H1 (cell line): ENCODE results near the gene TAS2R38. TPM values are rescaled to one million over a fixed set of nuclear protein-coding genes. Genes with fewer than 3 reads are reported as not detected.

Experiments
- CTCF ChIA-PET: fragments of 300-600 bp; sonication (Branson Sonifier 250); formaldehyde crosslinking; loops from one replicate; lab custom pipeline; 2021; ENCODE audit not compliant: partially characterized antibody; lab: Charles Lee
- POLR2A ChIA-PET: fragments of 300-600 bp; sonication (Branson Sonifier 250); formaldehyde crosslinking; loops from one replicate; lab custom pipeline; 2021; ENCODE audit warnings: inconsistent platforms; ENCODE audit not compliant: partially characterized antibody; lab: Charles Lee
- DNase-seq, 2 experiments: peaks; one replicate each; pipeline versions ENCODE4 v3.0.0 to v3.0.0-alpha.2; 2010 to 2022; ENCODE audit warnings: low spot score in 2 of 2, low read depth in 1 of 2, mixed read lengths in 1 of 2
- FAIRE-seq: peaks from 2 replicates; lab custom pipeline; 2011; peaks lifted over from hg19 to GRCh38; lab: Jason Lieb, UNC
- H2AFZ ChIP-seq: 2 replicates; pipeline ENCODE4 v1.8.1; 2012; ENCODE audit warnings: low read length, inconsistent platforms
- H2AK5ac ChIP-seq: 2 replicates; pipeline ENCODE4 v1.6.1; 2013; ENCODE audit warnings: low read depth, low read length
- H2BK120ac ChIP-seq: replicated peaks from 2 replicates; pipeline ENCODE3; 2013; ENCODE audit warnings: low read depth, low read length, inconsistent platforms
- H2BK12ac ChIP-seq: 2 replicates; pipeline ENCODE4 v1.6.1; 2013; ENCODE audit warnings: low read depth, low read length
- H2BK15ac ChIP-seq: 2 replicates; pipeline ENCODE4 v1.6.1; 2013; ENCODE audit warnings: low read length
- H2BK20ac ChIP-seq: 2 replicates; pipeline ENCODE4 v1.6.1; 2013; ENCODE audit warnings: low read length
- H2BK5ac ChIP-seq: 2 replicates; pipeline ENCODE4 v1.6.1; 2013; ENCODE audit warnings: low read depth, low read length
- H3K14ac ChIP-seq: 2 replicates; pipeline ENCODE4 v1.6.1; 2013; ENCODE audit warnings: inconsistent platforms; ENCODE audit not compliant: insufficient read length
- H3K18ac ChIP-seq: 2 replicates; pipeline ENCODE4 v1.6.1; 2013; ENCODE audit warnings: low read length; ENCODE audit errors: extremely low read depth
- H3K23ac ChIP-seq: 2 replicates; pipeline ENCODE4 v1.6.1; 2013; ENCODE audit warnings: inconsistent platforms; ENCODE audit not compliant: insufficient read length
- H3K23me2 ChIP-seq: 2 replicates; pipeline ENCODE4 v1.6.1; 2013; ENCODE audit warnings: low read depth, low read length
- H3K27ac ChIP-seq: 2 replicates; pipeline ENCODE4 v1.6.1; 2011; ENCODE audit warnings: low read depth, low read length, inconsistent platforms
- H3K27me3 ChIP-seq, 4 experiments: replicated peaks in 1 of 4; 1 replicate in 1 of 4; 2 replicates in 3 of 4; pipeline versions ENCODE4 v1.6.1 to v1.8.1; 2011 to 2013; ENCODE audit warnings: low read length in 3 of 4, mild to moderate bottlenecking in 3 of 4, inconsistent platforms in 2 of 4, mixed read lengths in 2 of 4, moderate library complexity in 1 of 4; ENCODE audit not compliant: control insufficient read depth in 3 of 4, insufficient read depth in 3 of 4; ENCODE audit errors: extremely low read depth in 1 of 4
- H3K36me3 ChIP-seq, 4 experiments: 2 replicates each; pipeline versions ENCODE4 v1.6.1 to v1.8.1; 2011 to 2013; ENCODE audit warnings: mild to moderate bottlenecking in 4 of 4, low read length in 3 of 4, moderate library complexity in 2 of 4, control low read depth in 1 of 4, inconsistent platforms in 1 of 4; ENCODE audit not compliant: insufficient read depth in 4 of 4, control insufficient read depth in 2 of 4
- H3K4ac ChIP-seq: replicated peaks from 2 replicates; pipeline ENCODE3; 2013; ENCODE audit warnings: low read length, low read depth, mixed read lengths, inconsistent platforms; ENCODE audit not compliant: insufficient read length
- H3K4me1 ChIP-seq, 4 experiments: replicated peaks in 1 of 4; 1 replicate in 1 of 4; 2 replicates in 3 of 4; pipeline versions ENCODE4 v1.6.1 to v1.8.1; 2011 to 2013; ENCODE audit warnings: low read length in 3 of 4, inconsistent platforms in 2 of 4, mixed read lengths in 1 of 4; ENCODE audit not compliant: insufficient read depth in 4 of 4, control insufficient read depth in 3 of 4
- H3K4me2 ChIP-seq, 2 experiments: 2 replicates each; pipeline versions ENCODE4 v1.6.1 to v1.8.1; 2011 to 2013; ENCODE audit warnings: low read depth in 2 of 2, low read length in 2 of 2, control low read depth in 1 of 2, inconsistent platforms in 1 of 2, mild to moderate bottlenecking in 1 of 2; ENCODE audit not compliant: insufficient read depth in 1 of 2
- H3K4me3 ChIP-seq, 4 experiments: fragments of 200-600, 300-600 bp in 1 of 4; sonication (generic), shearing (Covaris generic), sonication (Bioruptor Twin) in 1 of 4; 2 replicates each; pipeline versions ENCODE4 v1.5.1 to v1.8.1; 2011 to 2016; ENCODE audit warnings: low read length in 4 of 4, low read depth in 3 of 4, control low read depth in 2 of 4, inconsistent platforms in 2 of 4, mild to moderate bottlenecking in 2 of 4, mixed read lengths in 1 of 4, moderate library complexity in 1 of 4; ENCODE audit not compliant: insufficient read depth in 2 of 4; ENCODE audit errors: extremely low read depth in 1 of 4
- H3K56ac ChIP-seq: replicated peaks from 2 replicates; pipeline ENCODE3; 2013; ENCODE audit warnings: low read depth, mild to moderate bottlenecking, mixed read lengths, low read length, inconsistent platforms; ENCODE audit not compliant: insufficient read length
- H3K79me1 ChIP-seq: 2 replicates; pipeline ENCODE4 v1.6.1; 2013; ENCODE audit warnings: low read depth, low read length, control low read depth
- H3K79me2 ChIP-seq, 2 experiments: 2 replicates each; pipeline versions ENCODE4 v1.6.1 to v1.8.1; 2012 to 2013; ENCODE audit warnings: low read length in 2 of 2, mild to moderate bottlenecking in 2 of 2, inconsistent platforms in 1 of 2; ENCODE audit not compliant: insufficient read depth in 2 of 2, control insufficient read depth in 1 of 2
- H3K9ac ChIP-seq, 4 experiments: replicated peaks in 1 of 4; 1 replicate in 1 of 4; 2 replicates in 3 of 4; pipeline versions ENCODE4 v1.6.1 to v1.8.1; 2011 to 2013; ENCODE audit warnings: low read depth in 3 of 4, low read length in 3 of 4, control low read depth in 2 of 4, mild to moderate bottlenecking in 2 of 4, moderate library complexity in 2 of 4, inconsistent platforms in 1 of 4; ENCODE audit errors: extremely low read depth in 1 of 4
- H3K9me3 ChIP-seq, 2 experiments: 2 replicates each; pipeline versions ENCODE4 v1.6.1 to v1.8.1; 2012 to 2013; ENCODE audit warnings: mild to moderate bottlenecking in 2 of 2, moderate library complexity in 2 of 2, control low read depth in 1 of 2, inconsistent platforms in 1 of 2, low read depth in 1 of 2, low read length in 1 of 2, mixed read lengths in 1 of 2; ENCODE audit not compliant: insufficient read depth in 2 of 2
- H4K20me1 ChIP-seq, 2 experiments: replicated peaks in 1 of 2; 2 replicates each; pipeline versions ENCODE3 to v1.8.1; 2011 to 2013; ENCODE audit warnings: inconsistent platforms in 2 of 2, low read length in 2 of 2, mild to moderate bottlenecking in 1 of 2; ENCODE audit not compliant: insufficient read depth in 2 of 2, control insufficient read depth in 1 of 2
- H4K5ac ChIP-seq: 2 replicates; pipeline ENCODE4 v1.6.1; 2013; ENCODE audit warnings: low read length, low read depth, mixed read lengths, inconsistent platforms; ENCODE audit not compliant: insufficient read length
- H4K8ac ChIP-seq: 2 replicates; pipeline ENCODE4 v1.8.0; 2013; ENCODE audit warnings: mild to moderate bottlenecking, moderate library complexity, low read length, inconsistent platforms; ENCODE audit not compliant: insufficient read depth; ENCODE audit errors: extremely low read depth
- H4K91ac ChIP-seq: replicated peaks from 2 replicates; pipeline ENCODE3; 2013; ENCODE audit warnings: low read length, mixed read lengths, inconsistent platforms; ENCODE audit not compliant: insufficient read length
- RXRA ChIP-seq: IDR thresholded peaks from 2 replicates; pipeline ENCODE4 v1.6.1; 2011; ENCODE audit warnings: low read depth, mild to moderate bottlenecking, low read length, moderate library complexity; ENCODE audit not compliant: insufficient read depth
- SIRT6 ChIP-seq: IDR thresholded peaks from one replicate; pipeline ENCODE4 v1.7.1; 2012; ENCODE audit warnings: low read length, inconsistent platforms
- WGBS, 2 experiments: shearing (Covaris generic) in 1 of 2; methylation state at CpG; one replicate each; pipeline versions ENCODE4 v1.1.6 to v1.1.7; 2013 to 2015; ENCODE audit warnings: low lambda C conversion rate in 2 of 2, mixed read lengths in 2 of 2, inconsistent platforms in 1 of 2, low coverage in 1 of 2, missing lambda C conversion rate in 1 of 2; ENCODE audit not compliant: insufficient replicate concordance in 2 of 2, insufficient coverage in 1 of 2, insufficient read length in 1 of 2; ENCODE audit errors: extremely low coverage in 1 of 2, missing lambda C conversion rate in 1 of 2; 5-methylcytosine and 5-hydroxymethylcytosine counted together
- polyA plus RNA-seq, 7 experiments: library from polyadenylated mRNA; depleted of rRNA in 3 of 7; stranded (reverse) in 5 of 7; unstranded in 2 of 7; fragments of >200 nt in 5 of 7; fragments of 200-250 nt in 2 of 7; gene quantifications; 1 replicate in 5 of 7; 2 replicates in 1 of 7; 4 replicates in 1 of 7; pipeline versions ENCODE4 v1.2.1 to v1.2.3, GENCODE V29; 2011 to 2013; ENCODE audit warnings: missing spikeins in 2 of 7, mixed read lengths in 2 of 7
- total RNA-seq: library from RNA; stranded (reverse); fragmentation: NEBNext Ultra II Directional; extraction: Animal tissue kit (Norgen Biotek cat#: 25700); gene quantifications from 2 replicates; pipeline ENCODE4 v1.2.1, GENCODE V29; 2021

Gene TAS2R38
- total and polyA plus RNA-seq, 2 of the 8 experiments (the other 6 are each of a cell fraction or from before 2014, with no cell fraction given): 0.11 TPM; not detected in 1

DNA sequence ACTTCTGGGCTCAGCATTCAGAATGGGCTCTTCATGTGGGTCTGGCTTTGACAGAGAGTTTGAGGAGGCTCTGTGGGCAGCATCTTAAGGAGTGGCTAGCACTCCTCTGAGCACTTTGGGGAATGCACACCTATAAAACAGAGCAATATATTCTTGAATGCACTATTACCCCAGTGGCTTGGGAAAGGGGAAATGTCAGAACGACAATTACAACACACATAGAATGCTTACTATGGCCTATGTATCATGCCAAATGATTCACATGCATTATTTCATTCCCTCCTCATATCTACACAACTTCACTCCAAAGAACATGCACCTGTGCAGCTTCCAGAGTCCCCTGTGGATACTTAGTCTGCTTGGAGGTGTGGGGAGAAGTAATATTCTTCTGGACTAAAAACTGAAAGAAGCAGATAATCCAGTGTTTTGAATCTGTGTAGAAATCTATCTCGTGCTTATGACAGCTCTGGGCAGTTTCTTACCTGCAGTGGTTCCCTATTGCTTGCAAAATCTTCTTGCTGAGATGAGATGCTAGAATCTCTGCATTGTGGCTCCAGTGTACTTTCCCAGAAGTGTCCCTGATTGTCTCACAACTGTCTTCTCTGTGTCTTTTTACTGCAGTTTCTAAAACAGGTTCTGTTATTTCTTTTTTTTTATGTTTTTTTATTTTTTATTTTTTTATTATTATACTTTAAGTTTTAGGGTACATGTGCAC lies 16.6 kb upstream of the TAS2R38 start:
- no peak overlapping the region for H3K14ac ChIP-seq
- no peak overlapping the region for H2BK20ac ChIP-seq
- no peak overlapping the region for H4K8ac ChIP-seq
- no peaks in the 10 kb centered on the region for H3K79me1 ChIP-seq
- no peaks in the 10 kb centered on the region; a peak in 1 of 7 replicates for H3K27me3 ChIP-seq
- no peak overlapping the region for H3K9ac ChIP-seq
- no peaks in the 10 kb centered on the region for H3K79me2 ChIP-seq
- no peak overlapping the region for H3K23ac ChIP-seq
- no peak overlapping the region for H3K27ac ChIP-seq
- H2BK120ac ChIP-seq: no peak overlapping the region
- 91% methylated on average over 2 of the region's 2 CpGs; no CpG with 5 or more reads in 1 of the 2 experiments for WGBS, 2 experiments
- H2AK5ac ChIP-seq: no peak overlapping the region
- H3K9me3 ChIP-seq: peaks cover 0 to 2% of the 10 kb centered on the region in 2 experiments; a peak in 1 of 4 replicates
- no peak overlapping the region for H3K4me3 ChIP-seq
- no peak overlapping the region for H2AFZ ChIP-seq
- ChIA-PET CTCF (interaction anchor here (0.6 kb wide), 1 partner anchor 14 kb away, joined by 3 read pairs; no protein-coding TSS in a partner anchor), POLR2A (no interaction called here)
- no peaks in the 10 kb centered on the region for H3K36me3 ChIP-seq
- H4K20me1 ChIP-seq: no peaks in the 10 kb centered on the region
- DNase-seq: no peak
- no peak overlapping the region for H4K91ac ChIP-seq
- no peak overlapping the region for H2BK12ac ChIP-seq
- H4K5ac ChIP-seq: no peak overlapping the region
- FAIRE-seq: no peak
- H3K18ac ChIP-seq: no peak overlapping the region
- TF ChIP-seq RXRA: no peak
- no peak for TF ChIP-seq SIRT6
- peaks cover 2% of the 10 kb centered on the region; the same call in 1 of the 2 replicates for H3K23me2 ChIP-seq
- no peak overlapping the region for H2BK15ac ChIP-seq
- H3K4ac ChIP-seq: no peak overlapping the region
- no peak overlapping the region for H2BK5ac ChIP-seq
- H3K4me2 ChIP-seq: no peak overlapping the region
- no peak overlapping the region for H3K56ac ChIP-seq
- no peaks in the 10 kb centered on the region for H3K4me1 ChIP-seq
